GM23248 (cell line): ENCODE data around the gene HIVEP3.

Experiments
- EZH2 ChIP-seq: fragments of 200-600 bp; sonication (generic); IDR thresholded peaks from 2 replicates; pipeline ENCODE4 v1.6.1; 2018; ENCODE audit warnings: antibody characterized with exemption, mild to moderate bottlenecking; ENCODE audit not compliant: insufficient read depth, poor library complexity, severe bottlenecking
- EZH2phosphoT487 ChIP-seq: fragments of 200-600 bp; sonication (generic); IDR thresholded peaks from 2 replicates; pipeline ENCODE4 v1.6.1; 2018; ENCODE audit warnings: antibody characterized with exemption, moderate library complexity, mild to moderate bottlenecking, low read depth; ENCODE audit not compliant: insufficient read depth

DNA sequence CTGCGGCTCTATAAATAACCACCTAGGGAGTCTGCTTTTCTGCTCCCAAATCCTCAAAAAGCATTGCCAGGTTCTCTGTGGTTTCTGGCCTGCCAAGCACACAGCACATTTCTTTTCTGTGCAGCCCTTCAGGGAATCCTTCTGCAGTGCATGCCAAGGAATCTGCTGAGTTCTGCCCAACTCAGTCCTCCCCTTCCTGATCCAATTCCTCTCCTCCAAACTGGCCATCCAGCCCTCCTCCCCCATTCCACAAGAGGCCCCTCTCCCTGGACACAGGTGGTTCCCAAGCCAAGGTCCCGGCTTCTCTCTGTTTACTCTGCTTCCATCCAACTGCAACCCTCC is 61.8 kb downstream of the HIVEP3 start:
- TF ChIP-seq EZH2phosphoT487 (no peak), EZH2 (no peak)
